Esophagus (tissue), 2 donors: Measurements from ENCODE around the gene NUP88. TPM values are rescaled to one million over a fixed set of nuclear protein-coding genes. Genes with fewer than 3 reads are reported as not detected.

Experiments
- H3K27ac ChIP-seq, 2 donors: one replicate each; pipeline ENCODE4 v1.5.1; 2013; ENCODE audit warnings: low read depth in 2 of 2, mild to moderate bottlenecking in 2 of 2, inconsistent platforms in 1 of 2, low read length in 1 of 2, moderate library complexity in 1 of 2
- H3K27me3 ChIP-seq, 2 donors: one replicate each; pipeline ENCODE4 v1.6.1; 2013; ENCODE audit warnings: low read length in 2 of 2, control low read depth in 1 of 2, mild to moderate bottlenecking in 1 of 2; ENCODE audit not compliant: insufficient read depth in 2 of 2, control insufficient read depth in 1 of 2
- H3K36me3 ChIP-seq, 2 donors: one replicate each; pipeline ENCODE4 v1.6.1; 2013; ENCODE audit warnings: low read length in 1 of 2; ENCODE audit not compliant: control insufficient read depth in 2 of 2, insufficient read depth in 2 of 2
- H3K4me1 ChIP-seq, 2 donors: one replicate each; pipeline ENCODE4 v1.6.1; 2013; ENCODE audit warnings: low read length in 1 of 2; ENCODE audit not compliant: control insufficient read depth in 2 of 2, insufficient read depth in 2 of 2
- H3K4me3 ChIP-seq, 2 donors: one replicate each; pipeline ENCODE4 v1.5.1; 2013; ENCODE audit warnings: low read length in 2 of 2, mild to moderate bottlenecking in 2 of 2, low read depth in 1 of 2, moderate library complexity in 1 of 2
- H3K9me3 ChIP-seq, 2 donors: one replicate each; pipeline ENCODE4 v1.6.1; 2013; ENCODE audit warnings: mild to moderate bottlenecking in 2 of 2, low read depth in 1 of 2, low read length in 1 of 2, moderate library complexity in 1 of 2; ENCODE audit not compliant: control insufficient read depth in 2 of 2, insufficient read depth in 1 of 2
- WGBS, 2 donors: extraction: QIAGEN DNeasy Blood & Tissue Kit; methylation state at CpG; one replicate each; pipeline ENCODE4 v1.1.7; 2013; 5-methylcytosine and 5-hydroxymethylcytosine counted together
- polyA plus RNA-seq, 2 donors: library from polyadenylated mRNA; stranded (reverse); fragments of 200-250 nt; gene quantifications; one replicate each; pipeline ENCODE4 v1.2.3, GENCODE V29; 2013
- donor health status: healthy with polysubstance abuse.
- donor health status: Bipolar disorder and iron deficiency.

The NUP88 gene
- polyA plus RNA-seq, 2 donors = 55.3 to 65.7 TPM

DNA sequence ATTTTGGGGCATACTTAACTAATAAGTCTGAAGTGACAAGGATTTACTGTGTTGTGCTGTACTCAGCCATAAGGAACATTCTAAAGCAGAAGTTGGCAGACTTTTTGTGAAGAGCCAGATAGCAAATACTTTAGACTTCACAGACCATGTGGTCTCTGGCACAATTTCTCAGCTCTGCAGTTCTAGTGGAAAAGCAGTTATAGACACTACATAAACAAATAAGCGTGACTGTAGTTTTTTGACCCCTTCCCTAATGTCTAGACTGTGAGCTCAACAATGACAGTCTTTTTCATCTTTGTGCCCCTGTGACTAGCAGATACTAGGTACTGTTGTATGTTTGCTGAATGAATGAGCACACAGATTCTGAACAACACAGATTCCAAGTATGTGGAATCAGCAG, 5.4 kb upstream of the NUP88 start:
- Histone ChIP-seq H3K9me3 (no peaks in the 10 kb centered on the region), H3K27ac (no peak overlapping the region), H3K36me3 (peaks cover 6 to 17% of the 10 kb centered on the region in 2 donors), H3K4me3 (no peak overlapping the region), H3K27me3 (no peaks in the 10 kb centered on the region), H3K4me1 (no peaks in the 10 kb centered on the region)
- 81 to 83% methylated on average over 1 of the region's 1 CpG for WGBS, 2 donors

DNA sequence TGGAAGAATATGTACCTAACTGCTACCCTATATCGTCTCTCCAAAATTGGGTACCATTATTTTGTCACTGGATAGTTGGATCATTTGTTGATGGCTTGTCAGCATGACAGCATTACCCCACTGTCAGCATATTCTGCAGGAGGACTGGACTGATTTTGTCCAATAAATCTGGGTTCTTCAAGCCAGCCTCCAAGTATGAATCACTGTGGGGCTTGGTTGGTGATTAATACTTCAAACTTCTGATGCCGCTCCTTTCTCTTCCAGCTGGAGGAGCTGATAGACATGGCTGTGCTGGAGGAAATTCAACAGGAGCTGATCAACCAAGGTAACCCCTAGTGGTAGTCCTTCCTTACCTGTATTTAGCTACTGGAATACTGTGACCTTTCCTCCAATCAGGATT, 3.0 kb upstream of the NUP88 start:
- peaks cover under 1 to 14% of the 10 kb centered on the region in 2 donors for H3K36me3 ChIP-seq
- peak overlapping the region in 1 of 2 donors; percentile 38 for H3K27ac ChIP-seq
- no peaks in the 10 kb centered on the region for H3K27me3 ChIP-seq
- no peaks in the 10 kb centered on the region for H3K4me1 ChIP-seq
- 72 to 76% methylated on average over 2 of the region's 2 CpGs for WGBS, 2 donors
- no peak overlapping the region for H3K4me3 ChIP-seq
- no peaks in the 10 kb centered on the region for H3K9me3 ChIP-seq

DNA sequence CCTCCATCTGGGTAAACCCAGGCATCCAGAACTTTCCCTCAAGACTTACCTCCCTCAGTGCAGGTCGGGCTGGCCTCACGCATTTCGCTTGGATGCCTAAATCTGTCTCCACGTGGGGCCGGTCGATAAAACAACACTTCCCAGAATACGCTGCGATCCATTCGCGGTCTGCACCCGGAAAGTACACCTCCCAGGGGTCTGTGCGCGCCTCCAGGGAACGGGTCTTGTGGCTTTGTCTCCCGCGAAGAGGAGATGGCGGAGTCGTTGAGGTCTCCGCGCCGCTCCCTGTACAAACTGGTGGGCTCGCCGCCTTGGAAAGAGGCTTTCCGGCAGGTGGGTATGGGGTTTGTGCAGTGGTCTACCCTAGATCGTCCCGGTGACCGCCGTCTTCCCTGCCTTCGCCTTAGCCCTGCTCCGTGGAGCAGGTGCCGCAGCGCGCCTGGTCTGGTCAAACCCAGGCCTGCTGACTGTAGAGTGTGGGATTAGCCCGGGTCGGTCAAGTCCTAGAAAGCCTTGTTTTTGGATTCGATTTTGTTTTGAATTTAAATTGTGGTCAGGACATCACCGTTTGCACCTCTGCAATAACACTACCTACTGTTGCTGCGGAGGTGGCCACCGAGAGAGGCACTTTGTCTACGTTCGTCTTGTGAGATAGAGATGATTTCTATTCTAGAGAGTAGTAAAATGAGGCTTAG, 644 bp upstream of the NUP88 start, which contains the start of gene RPAIN:
Gene RPAIN, plus strand, starts transcription at position 224 of the 695 bp plus-strand sequence. Its CDS starts 29 bp downstream, at position 253.
- no peaks in the 10 kb centered on the region for H3K9me3 ChIP-seq
- 0% methylated on average over 41 of the region's 41 CpGs for WGBS, 2 donors
- H3K4me3 ChIP-seq = peak within 1 kb of the TSS; percentile 71 to 86
- H3K36me3 ChIP-seq = peaks cover 0 to 5% of the 10 kb centered on the region in 2 donors
- peak within 1 kb of the TSS; percentile 92 to 97 for H3K27ac ChIP-seq
- no peaks in the 10 kb centered on the region for H3K27me3 ChIP-seq
- peaks cover 0 to 2% of the 10 kb centered on the region in 2 donors for H3K4me1 ChIP-seq

DNA sequence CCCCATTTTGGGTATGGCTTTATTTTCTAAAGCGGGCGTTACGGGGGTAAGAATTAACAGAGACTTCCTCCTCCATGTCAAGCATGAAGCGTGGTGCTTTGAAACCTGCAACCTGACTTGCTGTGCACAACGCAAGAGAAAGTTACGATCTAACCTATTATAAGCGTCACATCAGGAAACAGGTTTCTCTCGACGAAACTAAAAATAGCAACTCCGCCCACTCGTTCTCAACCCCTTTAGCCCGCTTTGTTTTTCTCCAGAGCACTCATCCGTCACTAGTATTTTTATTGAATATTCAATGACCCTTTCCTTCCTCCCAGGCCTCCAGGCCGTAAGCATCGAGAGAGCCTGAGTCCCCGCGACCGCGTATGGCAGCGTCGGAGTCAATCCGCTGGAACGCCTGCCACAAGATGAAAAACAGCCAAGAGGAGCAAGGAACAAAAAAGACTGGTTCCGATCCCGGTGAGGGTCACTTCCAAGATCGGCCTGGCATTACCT, 555 bp downstream of the NUP88 start:
- 0% methylated on average over 26 of the region's 26 CpGs for WGBS, 2 donors
- H3K4me1 ChIP-seq = peaks cover 0 to 2% of the 10 kb centered on the region in 2 donors
- H3K9me3 ChIP-seq = no peaks in the 10 kb centered on the region
- H3K27ac ChIP-seq = peak overlapping the region; percentile 92 to 97
- H3K36me3 ChIP-seq = peaks cover 0 to 2% of the 10 kb centered on the region in 2 donors
- peak overlapping the region; percentile 71 to 86 for H3K4me3 ChIP-seq
- no peaks in the 10 kb centered on the region for H3K27me3 ChIP-seq

DNA sequence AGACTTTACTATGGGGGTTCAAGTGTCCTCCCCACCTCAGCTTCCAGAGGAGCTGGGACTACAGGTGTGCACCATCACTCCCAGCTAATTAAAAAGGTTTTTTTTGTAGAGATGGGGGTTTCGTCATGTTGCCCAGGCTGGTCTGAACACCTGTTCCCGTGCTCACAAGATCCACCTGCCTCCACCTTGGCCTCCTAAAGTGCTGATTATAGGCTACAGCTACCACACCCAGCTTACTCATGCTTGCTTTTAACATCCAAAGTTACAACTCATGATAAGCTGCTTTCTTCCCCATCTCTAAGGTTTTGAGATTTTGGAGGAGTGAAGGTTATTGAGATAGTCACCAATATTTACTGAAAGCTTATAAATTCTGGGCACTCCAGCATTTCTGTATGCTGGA, 2.6 kb downstream of the NUP88 start:
- Histone ChIP-seq H3K9me3 (no peaks in the 10 kb centered on the region), H3K4me3 (no peak overlapping the region), H3K27me3 (no peaks in the 10 kb centered on the region), H3K4me1 (peaks cover 0 to 2% of the 10 kb centered on the region in 2 donors), H3K36me3 (peaks cover 0 to 6% of the 10 kb centered on the region in 2 donors), H3K27ac (peak overlapping the region in 1 of 2 donors; percentile 8)
- 56 to 60% methylated on average over 2 of the region's 2 CpGs for WGBS, 2 donors

DNA sequence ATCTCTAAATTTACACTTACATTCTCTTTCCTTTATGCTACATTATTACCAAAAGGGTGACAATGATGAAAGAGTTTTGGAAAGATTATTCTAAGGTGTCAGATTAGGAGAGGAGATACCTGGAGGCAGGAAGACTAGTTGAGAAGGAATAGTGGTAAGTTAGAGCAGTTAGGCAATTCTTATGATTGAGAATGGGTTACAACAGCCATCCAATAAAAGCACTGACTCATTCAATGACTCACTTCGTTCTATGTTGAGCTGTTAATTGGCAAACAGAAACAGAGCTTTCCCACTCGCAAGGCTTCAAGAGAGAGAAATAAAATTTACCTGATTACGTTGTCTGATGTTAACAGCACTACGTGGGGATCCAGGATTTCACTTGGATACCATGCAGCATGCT, 5.8 kb downstream of the NUP88 start:
- Histone ChIP-seq H3K27me3 (no peaks in the 10 kb centered on the region), H3K27ac (peak overlapping the region; percentile 37 to 47), H3K4me3 (no peak overlapping the region), H3K36me3 (peaks cover 4 to 8% of the 10 kb centered on the region in 2 donors), H3K9me3 (no peaks in the 10 kb centered on the region), H3K4me1 (peaks cover 0 to 2% of the 10 kb centered on the region in 2 donors)
- 31 to 51% methylated on average over 4 of the region's 4 CpGs for WGBS, 2 donors

DNA sequence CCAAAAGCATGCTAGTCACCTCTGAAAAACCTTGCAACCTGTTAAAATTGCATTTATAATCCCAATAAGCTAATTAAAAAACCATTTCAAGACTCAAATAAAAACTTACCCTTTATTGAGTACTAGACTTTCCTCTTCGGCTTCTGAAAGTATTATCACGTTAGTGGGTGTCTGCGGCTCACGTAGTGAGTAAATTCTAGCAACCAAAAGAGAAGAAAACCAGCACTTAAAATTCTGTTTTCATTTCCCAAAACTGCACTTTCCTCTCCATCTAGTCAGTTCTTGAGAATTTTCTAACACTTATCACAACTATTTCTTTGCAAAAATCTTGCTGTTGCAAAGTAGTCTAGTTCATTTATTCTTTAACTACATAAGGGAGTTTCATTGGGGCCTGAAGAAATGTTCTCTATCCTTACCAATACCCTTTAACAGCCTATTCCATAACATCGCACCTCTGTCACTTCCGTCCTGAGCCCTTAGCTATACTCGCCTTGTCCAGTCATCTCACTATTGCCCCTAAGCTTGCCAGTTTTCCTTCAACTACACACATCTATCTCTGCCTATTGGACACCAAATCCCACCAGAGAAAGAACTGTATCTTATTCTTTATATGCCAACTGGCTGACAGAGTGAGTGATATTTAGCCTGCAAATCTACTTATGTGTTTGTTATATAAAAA, 8.7 kb downstream of the NUP88 start:
- no peak overlapping the region for H3K4me3 ChIP-seq
- no peaks in the 10 kb centered on the region for H3K27me3 ChIP-seq
- H3K9me3 ChIP-seq = no peaks in the 10 kb centered on the region
- 90 to 91% methylated on average over 7 of the region's 7 CpGs for WGBS, 2 donors
- no peaks in the 10 kb centered on the region for H3K4me1 ChIP-seq
- peaks cover 17 to 20% of the 10 kb centered on the region in 2 donors for H3K36me3 ChIP-seq
- no peak overlapping the region for H3K27ac ChIP-seq

DNA sequence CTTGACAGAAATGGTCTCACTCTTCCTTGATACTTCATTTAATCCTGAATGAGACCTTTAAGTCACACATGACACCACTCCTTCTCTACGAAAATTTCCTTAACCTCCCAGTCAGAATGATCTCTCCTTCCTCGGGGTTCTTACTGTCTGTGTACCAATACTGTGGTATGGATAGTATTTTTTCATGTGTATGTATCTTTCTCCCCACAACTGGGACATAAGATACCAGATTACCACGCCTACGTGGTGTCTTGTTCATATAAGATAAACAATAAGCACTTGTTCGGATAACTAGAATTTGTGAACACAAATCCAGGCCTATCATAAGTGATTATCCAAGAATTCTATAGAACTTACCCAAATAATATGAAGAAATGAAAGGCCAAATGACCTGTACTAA, 11.3 kb downstream of the NUP88 start:
- 83 to 87% methylated on average over 5 of the region's 5 CpGs for WGBS, 2 donors
- H3K9me3 ChIP-seq = no peaks in the 10 kb centered on the region
- H3K27me3 ChIP-seq = no peaks in the 10 kb centered on the region
- H3K4me3 ChIP-seq = no peak overlapping the region
- peaks cover 25 to 26% of the 10 kb centered on the region in 2 donors for H3K36me3 ChIP-seq
- no peak overlapping the region for H3K27ac ChIP-seq
- H3K4me1 ChIP-seq = no peaks in the 10 kb centered on the region

DNA sequence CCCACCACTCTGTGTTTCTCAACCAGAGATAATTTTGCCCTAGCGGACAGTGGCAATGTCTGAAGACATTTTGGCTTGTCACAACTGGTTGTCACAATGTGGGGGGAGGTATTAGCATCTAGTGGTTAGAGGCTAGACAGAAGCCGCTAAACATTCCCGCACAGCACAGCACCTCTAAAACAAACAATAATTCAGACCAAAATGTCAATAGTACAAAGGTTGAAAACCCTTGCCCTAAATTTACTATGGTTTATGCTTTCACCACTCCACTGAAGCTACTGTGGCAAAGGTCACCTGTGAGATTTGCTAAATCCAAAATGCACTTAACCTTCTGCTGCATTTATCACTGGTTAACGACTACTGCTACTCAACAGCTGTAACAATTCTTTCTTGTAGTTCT, 14.1 kb downstream of the NUP88 start:
- 71 to 85% methylated on average over 4 of the region's 4 CpGs for WGBS, 2 donors

More for the DNA sequence above, 14.1 kb downstream of the NUP88 start:
- no peaks in the 10 kb centered on the region for H3K27me3 ChIP-seq
- H3K27ac ChIP-seq = no peak overlapping the region
- H3K4me3 ChIP-seq = no peak overlapping the region
- H3K36me3 ChIP-seq = peaks cover 21 to 25% of the 10 kb centered on the region in 2 donors
- H3K4me1 ChIP-seq = no peaks in the 10 kb centered on the region
- no peaks in the 10 kb centered on the region for H3K9me3 ChIP-seq
